Adipose tissue (tissue), 3 donors: ENCODE results near the gene STRA6. TPM values are rescaled to one million over a fixed set of nuclear protein-coding genes. Genes with fewer than 3 reads are reported as not detected.

ENCODE experiments used
- H3K27ac ChIP-seq: one replicate; pipeline ENCODE4 v1.5.1; 2013; ENCODE audit warnings: low read depth, low read length
- WGBS, 3 donors: extraction: QIAGEN DNeasy Blood & Tissue Kit; methylation state at CpG; one replicate each; pipeline ENCODE4 v1.1.7; 2013; 5-methylcytosine and 5-hydroxymethylcytosine counted together
- polyA plus RNA-seq, 3 donors: library from polyadenylated mRNA; stranded (reverse); fragments of 200-250 nt; gene quantifications; one replicate each; pipeline ENCODE4 v1.2.3, GENCODE V29; 2013
- donor health status: healthy with polysubstance abuse.
- donor health status: Bipolar disorder and iron deficiency.
- donor health status: healthy.

STRA6 gene
- 1 to 10 TPM in 1 of 3 donors, under 1 TPM in 1, not detected in 1; 0.07 to 3.3 TPM for polyA plus RNA-seq

GRCh38 chr15:74202452-74203401, at the start of gene STRA6:
Gene STRA6 (minus strand): TSS chr15:74202787. CDS start chr15:74202267, 520 bp downstream.
- no peak within 1 kb of the TSS for H3K27ac ChIP-seq

DNA sequence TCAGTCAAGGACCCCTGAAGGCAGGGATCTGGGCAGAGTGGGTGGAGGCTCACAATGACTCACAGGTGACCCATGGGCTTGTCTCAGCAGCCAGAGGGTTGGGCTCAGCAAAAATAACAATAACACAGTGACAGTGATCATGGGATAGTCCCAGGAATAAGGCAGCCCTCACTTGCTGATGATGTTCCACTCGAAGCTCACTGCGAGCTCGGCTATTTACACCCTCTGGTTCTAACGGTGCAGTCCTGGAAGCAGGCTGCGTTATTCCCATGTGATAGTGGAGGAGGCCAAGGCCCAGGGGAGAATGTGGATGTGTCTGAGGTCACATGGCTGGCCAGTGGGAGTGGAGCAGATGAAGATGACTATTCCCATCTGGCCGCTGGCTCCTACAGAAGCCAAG, 49.7 kb upstream of the STRA6 start:
- WGBS, 3 donors, result 52 to 69% (median 68%) methylated on average over 6 of the region's 6 CpGs
- H3K27ac ChIP-seq, result no peak overlapping the region

More at GRCh38 chr15:74202452-74203401, at the start of gene STRA6:
- 52 to 70% (median 70%) methylated on average over 26 of the region's 26 CpGs for WGBS, 3 donors

DNA sequence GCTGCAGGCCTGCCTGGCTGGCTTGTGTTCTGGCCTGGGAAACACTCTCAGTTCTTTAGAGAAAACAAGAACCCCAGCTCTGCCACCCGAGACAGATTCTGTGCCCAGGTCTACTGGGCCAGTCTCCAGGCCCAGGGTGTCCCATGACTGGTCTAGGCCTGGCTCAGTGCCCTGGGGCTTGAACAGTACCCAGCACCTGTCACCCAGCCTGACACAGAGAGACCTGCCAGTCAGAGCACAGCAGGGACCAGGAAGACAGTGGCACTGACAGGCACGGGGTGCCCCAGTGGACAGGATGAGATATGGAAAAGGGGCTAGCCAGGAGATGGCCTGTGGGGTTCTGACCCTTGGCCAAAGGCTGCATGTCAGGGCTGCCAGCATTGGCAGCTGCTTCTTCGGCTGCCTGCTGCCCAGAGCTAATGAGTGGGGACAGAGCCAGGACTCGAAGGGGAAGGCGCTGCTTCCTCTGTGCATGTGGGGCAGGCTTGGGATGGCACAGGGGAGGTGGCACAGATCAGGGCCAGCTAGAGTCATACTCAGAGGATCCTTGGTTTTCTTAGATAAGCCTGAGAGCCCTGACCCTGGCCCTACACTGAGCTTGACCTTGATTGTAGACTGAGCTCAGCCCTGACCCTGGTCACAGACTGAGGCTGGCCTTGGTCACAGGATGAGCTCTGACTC, 48.7 kb upstream of the STRA6 start:
- 19 to 72% (median 69%) methylated on average over 5 of the region's 5 CpGs for WGBS, 3 donors
- H3K27ac ChIP-seq, result no peak overlapping the region

GRCh38 chr15:74250266-74250665, 47.7 kb upstream of the STRA6 start:
- no peak overlapping the region for H3K27ac ChIP-seq
- WGBS, 3 donors, result 81 to 85% (median 83%) methylated on average over 6 of the region's 6 CpGs

DNA sequence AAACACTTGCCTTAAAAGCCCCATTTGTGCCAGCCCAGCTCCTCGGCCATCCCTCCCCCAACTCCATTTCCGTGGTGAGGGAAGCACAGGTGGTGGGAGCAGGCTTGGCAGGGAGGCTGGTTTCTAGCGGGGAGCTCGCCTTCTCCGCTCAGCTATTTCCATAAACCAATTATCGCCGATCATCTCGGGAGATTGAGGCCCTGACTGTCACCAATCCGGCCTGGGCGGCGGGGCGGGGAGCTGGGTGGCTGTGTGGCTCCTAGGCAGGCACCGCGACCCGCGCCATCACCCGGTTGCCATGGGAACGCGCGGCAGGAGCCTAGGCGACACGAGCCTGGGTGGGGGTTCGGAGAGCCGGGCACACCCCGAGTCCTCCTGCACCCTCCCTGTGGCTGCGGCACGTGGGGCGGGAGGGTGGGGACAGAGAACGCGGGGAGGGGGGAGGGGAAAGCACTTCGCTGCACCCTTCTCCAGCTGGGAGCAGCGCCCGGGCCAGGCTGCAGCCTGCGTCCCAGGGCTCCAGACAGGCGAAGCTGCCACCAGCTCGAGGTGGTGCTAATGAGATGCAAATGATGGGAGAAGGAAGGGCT, 42.9 kb upstream of the STRA6 start:
- H3K27ac ChIP-seq, result no peak overlapping the region
- WGBS, 3 donors, result 10 to 12% (median 11%) methylated on average over 29 to 36 of the region's 36 CpGs

- 52 to 55% (median 54%) methylated on average over 4 of the region's 4 CpGs for WGBS, 3 donors
- no peak overlapping the region for H3K27ac ChIP-seq
These were observed 42.3 kb upstream of the STRA6 start for GRCh38 chr15:74244822-74245341.

DNA sequence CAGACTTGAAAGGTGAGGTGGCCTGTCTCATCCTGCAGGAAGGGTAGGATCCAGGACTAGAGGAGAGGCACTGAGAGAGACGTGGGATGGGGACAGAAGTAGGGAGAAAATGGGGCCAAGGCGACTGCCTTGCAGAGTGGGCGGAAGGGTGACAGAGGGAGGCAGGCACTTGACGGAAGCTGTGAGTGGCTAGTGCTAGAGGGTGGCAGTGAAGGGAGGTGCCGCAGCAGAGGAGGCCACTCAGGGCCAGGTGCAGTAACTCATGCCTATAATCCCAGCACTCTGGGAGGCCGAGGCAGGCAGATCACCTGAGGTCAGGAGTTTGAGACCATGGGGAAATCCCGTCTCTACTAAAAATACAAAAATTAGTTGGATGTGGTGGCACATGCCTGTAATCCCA, 40.8 kb upstream of the STRA6 start:
- WGBS, 3 donors, result 84 to 93% (median 88%) methylated on average over 7 of the region's 7 CpGs
- no peak overlapping the region for H3K27ac ChIP-seq

DNA sequence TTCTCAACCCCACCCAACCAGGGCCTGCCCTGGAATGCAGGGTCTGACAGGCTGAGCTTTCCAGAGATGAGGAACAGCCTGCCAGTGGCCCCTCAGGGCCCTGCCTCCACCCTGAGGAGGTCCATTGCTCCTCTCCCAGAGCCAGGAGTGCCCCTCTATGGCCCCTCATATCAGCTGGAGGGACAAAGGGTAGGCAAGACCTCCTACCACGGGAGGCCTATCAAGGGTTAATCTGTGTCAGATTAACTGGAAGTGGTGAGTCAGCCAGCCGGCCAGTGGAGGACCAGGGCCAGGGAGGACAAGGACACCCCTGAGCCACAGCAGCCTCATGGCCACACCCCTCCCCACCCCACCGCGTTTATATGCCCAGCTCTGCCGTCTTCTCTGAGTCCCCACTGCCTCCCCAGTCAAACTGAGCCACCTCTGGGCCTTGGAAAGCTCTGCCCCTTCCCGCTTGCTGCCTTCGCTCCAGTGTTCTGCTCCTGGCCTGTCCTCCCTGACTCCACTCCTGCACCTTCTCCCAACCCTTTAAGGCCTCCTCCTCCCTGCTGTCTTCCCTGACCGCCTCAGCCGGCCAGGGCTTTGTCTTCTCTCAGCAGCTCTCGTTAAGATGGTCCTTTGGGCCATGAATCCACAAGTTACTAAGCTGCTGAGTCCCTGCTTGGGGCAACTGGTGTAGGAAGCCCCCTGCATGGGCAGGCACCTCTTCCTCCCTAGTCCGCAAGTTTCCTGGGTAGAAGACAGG, 40.0 kb upstream of the STRA6 start:
- H3K27ac ChIP-seq, result no peak overlapping the region
- WGBS, 3 donors, result 55 to 57% (median 56%) methylated on average over 10 to 11 of the region's 11 CpGs

DNA sequence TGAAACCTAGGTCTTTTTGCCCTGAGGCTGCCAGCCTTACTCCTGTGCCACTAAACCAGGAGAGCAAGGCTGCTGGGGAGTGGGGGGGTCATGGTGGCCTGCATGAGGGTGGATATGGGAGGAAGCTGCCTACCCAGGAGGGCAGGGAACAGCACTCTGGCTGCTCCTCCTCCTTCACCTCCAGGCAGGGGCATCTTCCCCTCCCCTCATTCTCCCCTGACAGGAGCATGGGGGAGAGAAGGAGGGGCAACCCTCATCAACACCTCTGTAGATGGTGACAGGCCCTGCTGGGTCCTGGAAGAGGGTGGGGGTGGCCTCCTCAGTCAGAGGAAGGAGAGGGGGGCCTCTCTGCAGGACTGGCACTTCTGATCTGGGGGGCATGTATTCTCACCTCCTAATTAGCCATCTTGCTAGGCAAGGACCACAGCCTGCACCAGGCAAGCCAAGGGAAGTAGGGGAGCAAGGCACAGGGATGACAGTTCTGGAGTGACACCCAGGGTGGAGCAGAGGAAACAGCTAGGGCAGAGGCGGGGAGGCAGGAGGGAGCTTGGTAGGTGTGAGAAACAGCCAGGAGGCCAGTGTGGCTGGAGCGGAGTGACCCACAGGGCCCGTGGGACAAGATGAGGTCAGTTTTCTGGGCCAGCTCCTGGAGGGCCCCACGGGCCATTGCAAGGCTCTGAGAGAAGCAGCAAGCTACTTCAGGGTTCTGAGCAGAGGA, 38.5 kb upstream of the STRA6 start:
- no peak overlapping the region for H3K27ac ChIP-seq
- 67 to 79% (median 70%) methylated on average over 4 of the region's 4 CpGs for WGBS, 3 donors

GRCh38 chr15:74240002-74240568, 37.5 kb upstream of the STRA6 start:
- WGBS, 3 donors, result 13 to 17% (median 16%) methylated on average over 5 of the region's 5 CpGs
- H3K27ac ChIP-seq, result no peak overlapping the region

DNA sequence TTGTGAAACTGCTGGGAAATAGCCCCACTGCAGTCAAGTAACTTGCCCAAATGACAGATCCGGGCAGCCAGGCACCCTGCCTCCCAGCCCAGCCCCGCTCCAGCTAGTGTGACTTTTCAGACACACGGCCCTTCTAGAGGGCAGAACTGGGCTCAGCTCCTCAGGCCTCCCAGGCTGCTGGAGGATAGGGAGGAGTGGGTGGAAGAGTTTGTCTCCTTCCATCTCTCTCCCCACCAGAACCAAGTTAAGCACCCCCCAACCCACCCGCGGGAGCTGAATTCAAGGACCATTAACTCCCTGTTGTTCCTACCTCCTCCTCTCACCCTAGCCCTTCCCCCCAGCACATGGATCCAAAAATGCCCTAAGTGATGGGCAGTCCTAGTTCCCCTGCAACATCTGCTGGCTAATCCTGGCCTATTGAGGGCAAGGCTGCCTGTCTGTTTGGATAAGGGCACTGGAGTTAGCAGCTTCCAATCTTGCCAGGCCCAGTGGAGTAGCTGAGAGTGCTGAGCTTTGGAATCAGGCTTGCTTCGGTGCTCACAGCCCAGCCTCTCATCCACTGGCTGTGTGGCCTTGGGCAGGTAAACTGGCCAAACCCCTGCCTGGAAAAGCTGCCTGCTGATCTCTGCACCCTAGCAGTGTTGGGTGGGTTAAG, 36.6 kb upstream of the STRA6 start:
- H3K27ac ChIP-seq, result no peak overlapping the region
- WGBS, 3 donors, result 63 to 79% (median 75%) methylated on average over 6 of the region's 6 CpGs

DNA sequence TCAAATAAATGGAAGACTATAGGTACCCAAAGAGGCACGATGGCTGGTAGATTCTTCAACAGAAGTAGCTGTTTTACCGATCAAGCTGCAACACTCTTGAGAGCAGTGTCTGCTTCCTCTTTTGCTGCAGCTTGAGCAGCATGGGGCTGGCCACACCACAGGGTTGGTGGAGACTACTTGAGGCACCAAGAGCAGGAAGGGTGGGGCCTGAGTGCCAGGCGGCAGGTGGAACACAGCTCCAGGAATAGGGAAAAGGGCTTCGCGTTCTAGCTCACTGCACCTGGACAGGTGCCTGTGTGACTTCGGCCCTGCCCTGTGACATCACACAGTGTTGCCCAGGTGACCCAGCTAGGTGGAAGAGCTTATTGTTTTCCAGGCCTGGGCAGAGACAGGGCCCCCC, 33.4 kb upstream of the STRA6 start, which contains the start of gene CCDC33:
Gene CCDC33, plus strand, starts transcription at position 365 of the 400 bp plus-strand sequence. CDS start 394 bp downstream, outside the sequence.
- H3K27ac ChIP-seq, result no peak within 1 kb of the TSS
- 55 to 71% (median 57%) methylated on average over 6 of the region's 6 CpGs for WGBS, 3 donors

- 87 to 92% (median 92%) methylated on average over 9 of the region's 9 CpGs for WGBS, 3 donors
- no peak overlapping the region for H3K27ac ChIP-seq
These were observed 31.9 kb upstream of the STRA6 start for GRCh38 chr15:74234598-74234875.

DNA sequence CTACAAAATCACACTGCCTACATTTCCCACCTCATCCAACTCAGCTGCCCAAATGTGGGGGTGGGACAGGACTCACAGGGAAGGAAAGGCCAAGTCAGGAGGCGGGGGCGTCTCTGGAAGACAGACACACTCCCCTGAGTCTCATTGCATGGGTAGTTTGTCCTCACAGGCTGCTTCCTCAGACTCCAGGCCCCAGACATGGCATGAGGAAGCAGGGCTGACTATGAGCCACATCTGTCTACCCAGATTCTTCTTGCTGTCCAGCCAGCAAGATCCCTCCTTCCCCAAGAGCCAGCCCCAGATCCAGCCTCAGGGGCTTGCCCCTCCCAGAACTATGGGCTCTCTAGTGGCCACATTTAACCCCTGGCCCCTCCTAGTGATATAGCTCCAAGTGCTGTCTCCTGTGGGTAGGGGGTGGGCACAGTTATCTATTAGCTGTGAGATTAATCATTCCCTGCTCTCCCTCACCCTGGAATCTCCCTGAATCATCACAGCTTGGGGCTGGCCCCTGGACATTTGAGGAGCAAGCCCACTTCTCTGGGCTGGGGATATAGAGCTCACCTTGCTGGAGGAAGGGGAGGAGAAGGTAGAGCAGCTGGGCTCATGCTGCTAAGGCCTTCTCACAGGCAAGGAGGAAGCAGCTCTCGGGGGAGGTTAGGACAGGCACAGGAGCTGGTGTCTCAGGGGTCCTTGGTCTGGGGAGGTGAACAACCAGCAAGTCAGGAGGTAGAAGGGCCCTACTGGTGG, 31.4 kb upstream of the STRA6 start:
- H3K27ac ChIP-seq, result no peak overlapping the region
- WGBS, 3 donors, result 81 to 96% (median 92%) methylated on average over 3 of the region's 3 CpGs

- H3K27ac ChIP-seq, result no peak overlapping the region
- WGBS, 3 donors, result 78 to 87% (median 83%) methylated on average over 6 of the region's 6 CpGs
These were observed 30.8 kb upstream of the STRA6 start for GRCh38 chr15:74233373-74233772.

- 75 to 92% (median 91%) methylated on average over 10 of the region's 10 CpGs for WGBS, 3 donors
- no peak overlapping the region for H3K27ac ChIP-seq
These were observed 28.9 kb upstream of the STRA6 start for GRCh38 chr15:74231475-74231874.
